ENCODE results near the gene UCN3. TPM values are rescaled to one million over a fixed set of nuclear protein-coding genes. Genes with fewer than 3 reads are reported as not detected.

The UCN3 gene
- total RNA-seq, 1 experiment from 2014 or later = not detected

- H2BK20ac ChIP-seq (ENCODE audit: low read depth, low read length, poor library complexity, severe bottlenecking) = no peak within 1 kb of the TSS
- no peak within 1 kb of the TSS for H3K56ac ChIP-seq (ENCODE audit: insufficient read length, low read depth, low read length)
- peak within 1 kb of the TSS; percentile 60; the same call in 1 of the 2 replicates for H3K14ac ChIP-seq (ENCODE audit: insufficient read depth, low read length)
- H2BK120ac ChIP-seq (ENCODE audit: low read depth, low read length, poor library complexity, severe bottlenecking) = no peak within 1 kb of the TSS
- H2AK5ac ChIP-seq (ENCODE audit: insufficient read length, low read length) = no peak within 1 kb of the TSS
- DNase-seq = peak; percentile 95
- H3K79me2 ChIP-seq (ENCODE audit: insufficient read depth, low read length) = peaks cover 20% of the 10 kb centered on the region; the same call in 1 of the 2 replicates
- no peak within 1 kb of the TSS for H4K8ac ChIP-seq (replicated peaks; ENCODE audit: insufficient read length, low read depth, low read length)
- H3K36me3 Mint-ChIP-seq (ENCODE audit: insufficient read depth in 1 of 3, low read depth in 3 of 3) = peaks cover 3 to 8% (median 8%) of the 10 kb centered on the region in 3 experiments
- H3K27me3 Mint-ChIP-seq (ENCODE audit: low read depth) = peaks cover 1% of the 10 kb centered on the region; the same call in 1 of the 2 replicates
- no peak within 1 kb of the TSS for H4K5ac ChIP-seq (ENCODE audit: insufficient read length, low read depth, low read length)
- TF ChIP-seq, protein P1, sequence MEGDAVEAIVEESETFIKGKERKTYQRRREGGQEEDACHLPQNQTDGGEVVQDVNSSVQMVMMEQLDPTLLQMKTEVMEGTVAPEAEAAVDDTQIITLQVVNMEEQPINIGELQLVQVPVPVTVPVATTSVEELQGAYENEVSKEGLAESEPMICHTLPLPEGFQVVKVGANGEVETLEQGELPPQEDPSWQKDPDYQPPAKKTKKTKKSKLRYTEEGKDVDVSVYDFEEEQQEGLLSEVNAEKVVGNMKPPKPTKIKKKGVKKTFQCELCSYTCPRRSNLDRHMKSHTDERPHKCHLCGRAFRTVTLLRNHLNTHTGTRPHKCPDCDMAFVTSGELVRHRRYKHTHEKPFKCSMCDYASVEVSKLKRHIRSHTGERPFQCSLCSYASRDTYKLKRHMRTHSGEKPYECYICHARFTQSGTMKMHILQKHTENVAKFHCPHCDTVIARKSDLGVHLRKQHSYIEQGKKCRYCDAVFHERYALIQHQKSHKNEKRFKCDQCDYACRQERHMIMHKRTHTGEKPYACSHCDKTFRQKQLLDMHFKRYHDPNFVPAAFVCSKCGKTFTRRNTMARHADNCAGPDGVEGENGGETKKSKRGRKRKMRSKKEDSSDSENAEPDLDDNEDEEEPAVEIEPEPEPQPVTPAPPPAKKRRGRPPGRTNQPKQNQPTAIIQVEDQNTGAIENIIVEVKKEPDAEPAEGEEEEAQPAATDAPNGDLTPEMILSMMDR (conservative IDR thresholded peaks at IDR 0.05) = no peak
- no peaks in the 10 kb centered on the region for H3K9me3 ChIP-seq (ENCODE audit: control insufficient read depth, low read depth, low read length)
- no peak within 1 kb of the TSS for H3K27ac ChIP-seq (ENCODE audit: insufficient read length, low read depth, low read length)
- H3K4me1 ChIP-seq (ENCODE audit: insufficient read depth, low read length) = peaks cover 2% of the 10 kb centered on the region; the same call in 1 of the 2 replicates
- no peak within 1 kb of the TSS for H3K4ac ChIP-seq (ENCODE audit: low read depth, low read length)
- no peak within 1 kb of the TSS for H2BK12ac ChIP-seq (ENCODE audit: insufficient read length, low read depth, low read length)
- no peaks in the 10 kb centered on the region for H3K27me3 ChIP-seq (ENCODE audit: insufficient read depth, low read length)
- H3K18ac ChIP-seq (ENCODE audit: insufficient read length, low read depth, low read length) = no peak within 1 kb of the TSS
- H3K4me3 Mint-ChIP-seq = no peak within 1 kb of the TSS; a peak in 1 of 5 replicates
- peak within 1 kb of the TSS; percentile 51 for H3K9ac ChIP-seq (ENCODE audit: extremely low read depth, insufficient read length, low read length)
- no peaks in the 10 kb centered on the region for H4K20me1 ChIP-seq (ENCODE audit: control insufficient read depth, insufficient read depth, insufficient read length)
- H3K4me1 Mint-ChIP-seq = peaks cover 21 to 22% of the 10 kb centered on the region in 2 experiments
- H2BK5ac ChIP-seq (ENCODE audit: insufficient read length, low read length) = no peak within 1 kb of the TSS
- no peak within 1 kb of the TSS for H2BK15ac ChIP-seq (ENCODE audit: low read depth, low read length)
- H3K23ac ChIP-seq (ENCODE audit: insufficient read length, low read depth, low read length) = no peak within 1 kb of the TSS
- H3K23me2 ChIP-seq (ENCODE audit: insufficient read length, low read depth, low read length, poor library complexity, severe bottlenecking) = peaks cover 5% of the 10 kb centered on the region
- no peak within 1 kb of the TSS for H3K27ac Mint-ChIP-seq
- no peak within 1 kb of the TSS for H2AFZ ChIP-seq (ENCODE audit: low read length)
- H3K9me3 Mint-ChIP-seq = peaks cover 7 to 16% of the 10 kb centered on the region in 2 experiments
- H4K91ac ChIP-seq (ENCODE audit: insufficient read length, low read depth, low read length) = no peak within 1 kb of the TSS
- no peak within 1 kb of the TSS for H3T11ph ChIP-seq (ENCODE audit: low read length)
- H3K4me2 ChIP-seq (ENCODE audit: insufficient read depth, insufficient read length, low read length) = peak within 1 kb of the TSS; percentile 76
- WGBS (ENCODE audit: extremely low coverage, insufficient read length, low lambda C conversion rate) = no CpG with 5 or more reads among the region's 48 CpGs
- no peaks in the 10 kb centered on the region for H3K79me1 ChIP-seq (ENCODE audit: insufficient read depth, low read depth, low read length, poor library complexity, severe bottlenecking)
Measured at GRCh38 chr10:5412277-5412941, 47.6 kb downstream of the UCN3 start, which contains the start of gene NET1. Gene NET1, plus strand, starts transcription at chr10:5412557. Its CDS starts 136 bp downstream, at chr10:5412693.

Data from H9 (cell line).